ENCODE data around the gene LRRC8D.

Gene LRRC8D

GRCh38 chr1:89929467-89930063, 108.7 kb downstream of the LRRC8D start:
- TF ChIP-seq TARDBP (IDR thresholded peaks at IDR 0.05) (no peak), L3MBTL2 (conservative IDR thresholded peaks at IDR 0.05) (no peak), NFRKB (IDR thresholded peaks at IDR 0.05) (no peak), PKNOX1 (IDR thresholded peaks at IDR 0.05) (no peak), ARNT (IDR thresholded peaks at IDR 0.05) (no peak), ZNF384 (IDR thresholded peaks at IDR 0.05) (no peak), FOXM1 (IDR thresholded peaks at IDR 0.05; ENCODE audit: borderline replicate concordance) (no peak), CTBP1 (IDR thresholded peaks at IDR 0.05; ENCODE audit: borderline replicate concordance) (no peak), FOXA1 (IDR thresholded peaks at IDR 0.05) (no peak), SUZ12 (IDR thresholded peaks at IDR 0.05) (no peak), BHLHE40 (IDR thresholded peaks at IDR 0.05; ENCODE audit: borderline replicate concordance) (no peak), HDGF (IDR thresholded peaks at IDR 0.05; ENCODE audit: borderline replicate concordance) (no peak), SP1 (IDR thresholded peaks at IDR 0.05) (no peak), ELF4 (IDR thresholded peaks at IDR 0.05) (no peak)
- POLR2A ChIA-PET: no interaction called here
- CTCF ChIA-PET: no interaction called here
- no peak for DNase-seq (ENCODE audit: extremely low spot score)

GRCh38 chr1:89930579-89930978, 109.7 kb downstream of the LRRC8D start:
- ChIA-PET POLR2A (no interaction called here), CTCF (no interaction called here)
- DNase-seq (ENCODE audit: extremely low spot score): no peak
- TF ChIP-seq SP1 (IDR thresholded peaks at IDR 0.05) (no peak), ZNF384 (IDR thresholded peaks at IDR 0.05) (no peak), TARDBP (IDR thresholded peaks at IDR 0.05) (no peak), ARNT (IDR thresholded peaks at IDR 0.05) (no peak), SUZ12 (IDR thresholded peaks at IDR 0.05) (no peak), FOXM1 (IDR thresholded peaks at IDR 0.05; ENCODE audit: borderline replicate concordance) (no peak), ELF4 (IDR thresholded peaks at IDR 0.05) (no peak), FOXA1 (IDR thresholded peaks at IDR 0.05) (no peak), PKNOX1 (IDR thresholded peaks at IDR 0.05) (no peak), BHLHE40 (IDR thresholded peaks at IDR 0.05; ENCODE audit: borderline replicate concordance) (no peak), HDGF (IDR thresholded peaks at IDR 0.05; ENCODE audit: borderline replicate concordance) (no peak), LEF1 (IDR thresholded peaks at IDR 0.05; ENCODE audit: borderline replicate concordance) (no peak), NFRKB (IDR thresholded peaks at IDR 0.05) (no peak)

- TF ChIP-seq PKNOX1 (IDR thresholded peaks at IDR 0.05) (peak; percentile 56), FOXA1 (IDR thresholded peaks at IDR 0.05) (no peak)
- no peak for DNase-seq (ENCODE audit: extremely low spot score)
- ChIA-PET CTCF (no interaction called here), POLR2A (no interaction called here)
Observed at GRCh38 chr1:89931964-89932363, 111.1 kb downstream of the LRRC8D start.

GRCh38 chr1:89932598-89933364, 111.9 kb downstream of the LRRC8D start:
- CTCF ChIA-PET: interaction anchor here (0.5 kb wide), 1 partner anchor 101 kb away, joined by 6 read pairs; no protein-coding TSS in a partner anchor

GRCh38 chr1:89934461-89934860, 113.6 kb downstream of the LRRC8D start:
- TF ChIP-seq L3MBTL2 (conservative IDR thresholded peaks at IDR 0.05) (no peak), TARDBP (IDR thresholded peaks at IDR 0.05) (no peak), SUZ12 (IDR thresholded peaks at IDR 0.05) (no peak), ARNT (IDR thresholded peaks at IDR 0.05) (no peak), ELF4 (IDR thresholded peaks at IDR 0.05) (no peak), NFRKB (IDR thresholded peaks at IDR 0.05) (no peak), CTBP1 (IDR thresholded peaks at IDR 0.05; ENCODE audit: borderline replicate concordance) (no peak), ZNF384 (IDR thresholded peaks at IDR 0.05) (no peak), FOXA1 (IDR thresholded peaks at IDR 0.05) (no peak), LEF1 (IDR thresholded peaks at IDR 0.05; ENCODE audit: borderline replicate concordance) (no peak), HDGF (IDR thresholded peaks at IDR 0.05; ENCODE audit: borderline replicate concordance) (no peak), FOXM1 (IDR thresholded peaks at IDR 0.05; ENCODE audit: borderline replicate concordance) (no peak), BHLHE40 (IDR thresholded peaks at IDR 0.05; ENCODE audit: borderline replicate concordance) (no peak), PKNOX1 (IDR thresholded peaks at IDR 0.05) (no peak), FOXK2 (IDR thresholded peaks at IDR 0.05) (no peak), SP1 (IDR thresholded peaks at IDR 0.05) (no peak)
- no peak for DNase-seq (ENCODE audit: extremely low spot score)
- POLR2A ChIA-PET: no interaction called here
- CTCF ChIA-PET: no interaction called here

More at GRCh38 chr1:89932598-89933364, 111.9 kb downstream of the LRRC8D start:
- no peak for DNase-seq (ENCODE audit: extremely low spot score)
- POLR2A ChIA-PET: no interaction called here
- TF ChIP-seq L3MBTL2 (conservative IDR thresholded peaks at IDR 0.05): no peak
- no peak for TF ChIP-seq ELF4 (IDR thresholded peaks at IDR 0.05)
- no peak for TF ChIP-seq HDGF (IDR thresholded peaks at IDR 0.05; ENCODE audit: borderline replicate concordance)
- no peak for TF ChIP-seq CTBP1 (IDR thresholded peaks at IDR 0.05; ENCODE audit: borderline replicate concordance)
- TF ChIP-seq FOXA1 (IDR thresholded peaks at IDR 0.05): no peak
- no peak for TF ChIP-seq TARDBP (IDR thresholded peaks at IDR 0.05)
- TF ChIP-seq PKNOX1 (IDR thresholded peaks at IDR 0.05): no peak
- TF ChIP-seq BHLHE40 (IDR thresholded peaks at IDR 0.05; ENCODE audit: borderline replicate concordance): no peak
- no peak for TF ChIP-seq ZNF384 (IDR thresholded peaks at IDR 0.05)
- no peak for TF ChIP-seq FOXK2 (IDR thresholded peaks at IDR 0.05)
- TF ChIP-seq ARNT (IDR thresholded peaks at IDR 0.05): no peak

Measured in HEK293T (cell line).